Activated CD4-positive, alpha-beta memory T cell treated with anti-CD3 and anti-CD28 coated beads for 36 hours (primary cell): Measurements from ENCODE around the gene GP1BA. TPM values are rescaled to one million over a fixed set of nuclear protein-coding genes. Genes with fewer than 3 reads are reported as not detected.
A peak's percentile ranks its signal among the peaks of the same experiment; 100 is the strongest.

ENCODE experiments used
- CTCF ChIA-PET: fragments of 350-600 bp; sonication (Branson Sonifier 250); formaldehyde crosslinking; loops from one replicate; lab custom pipeline; 2021; ENCODE audit warnings: antibody characterized with exemption, inconsistent platforms; lab: Charles Lee
- POLR2A ChIA-PET: fragments of 350-600 bp; sonication (Branson Sonifier 250); formaldehyde crosslinking; loops from one replicate; lab custom pipeline; 2021; ENCODE audit warnings: antibody characterized with exemption; lab: Charles Lee
- DNase-seq: peaks from one replicate; pipeline ENCODE4 v3.0.0-alpha.2; 2020
- H3K27ac Mint-ChIP-seq: one replicate; pipeline ENCODE4 v1.8.0; 2021; ENCODE audit warnings: mixed read lengths
- H3K27me3 Mint-ChIP-seq: one replicate; pipeline ENCODE4 v1.8.0; 2021; ENCODE audit warnings: mixed read lengths
- H3K36me3 Mint-ChIP-seq: one replicate; pipeline ENCODE4 v1.8.0; 2021; ENCODE audit warnings: mixed read lengths
- H3K4me1 Mint-ChIP-seq: one replicate; pipeline ENCODE4 v1.8.0; 2021; ENCODE audit warnings: low read depth, mixed read lengths
- H3K4me3 Mint-ChIP-seq: one replicate; pipeline ENCODE4 v1.8.0; 2021; ENCODE audit warnings: mild to moderate bottlenecking, mixed read lengths
- H3K9me3 Mint-ChIP-seq: one replicate; pipeline ENCODE4 v1.8.0; 2021; ENCODE audit warnings: mixed read lengths
- intact Hi-C: fragments of 100-400 bp; cut with micrococcal nuclease; formaldehyde crosslinking; loops from one replicate; pipeline ENCODE4 v1.15.1; 2023
- total RNA-seq, 2 experiments: library from RNA; stranded (reverse); gene quantifications; one replicate each; pipeline ENCODE4 v1.2.3, GENCODE V29; 2021

Gene GP1BA
- total RNA-seq, 2 experiments from 2014 or later: not detected

DNA sequence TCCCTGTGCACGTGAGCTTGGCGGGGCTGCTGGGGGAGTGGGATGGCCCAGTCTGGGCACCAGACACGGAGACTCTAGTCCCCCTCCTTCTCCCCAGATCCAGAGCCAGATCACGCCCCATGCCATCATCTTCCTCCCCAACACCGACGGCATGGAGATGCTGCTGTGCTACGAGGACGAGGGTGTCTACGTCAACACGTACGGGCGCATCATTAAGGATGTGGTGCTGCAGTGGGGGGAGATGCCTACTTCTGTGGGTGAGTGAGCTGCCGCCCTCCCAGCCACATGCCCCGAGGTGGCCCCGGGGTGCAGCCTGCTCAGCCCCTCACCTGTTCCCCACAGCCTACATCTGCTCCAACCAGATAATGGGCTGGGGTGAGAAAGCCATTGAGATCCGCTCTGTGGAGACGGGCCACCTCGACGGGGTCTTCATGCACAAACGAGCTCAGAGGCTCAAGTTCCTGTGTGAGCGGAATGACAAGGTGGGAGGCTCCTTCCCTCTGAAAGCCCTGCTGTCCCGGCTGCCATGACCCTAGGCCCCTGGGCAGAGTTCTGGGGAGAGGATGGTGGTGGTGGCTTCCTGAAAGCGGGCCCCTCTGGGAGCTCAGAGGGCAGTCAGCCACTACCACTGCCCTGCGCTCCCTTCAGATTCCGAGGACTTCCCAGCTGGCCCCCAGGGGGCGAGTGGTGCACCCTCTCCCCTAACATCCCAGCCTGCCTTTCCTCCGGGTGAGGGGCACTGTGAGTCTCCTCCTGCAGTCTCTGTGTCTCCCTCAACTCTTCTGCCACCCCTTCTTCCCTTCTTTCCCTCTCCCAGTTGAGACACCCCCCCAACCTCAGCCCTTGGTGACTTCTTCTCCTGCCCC lies 35.5 kb upstream of the GP1BA start:
- Mint-ChIP-seq H3K4me1 (peaks cover 19% of the 10 kb centered on the region), H3K27me3 (peaks cover 1% of the 10 kb centered on the region), H3K27ac (no peak overlapping the region), H3K4me3 (no peak overlapping the region), H3K9me3 (no peaks in the 10 kb centered on the region), H3K36me3 (peaks cover 14% of the 10 kb centered on the region)
- CTCF ChIA-PET: interaction anchor here (1.0 kb wide), 1 partner anchor 106 kb away, joined by 3 read pairs; no protein-coding TSS in a partner anchor
- no peak for DNase-seq
- POLR2A ChIA-PET: no interaction called here
- intact Hi-C loops: no loop called here

DNA sequence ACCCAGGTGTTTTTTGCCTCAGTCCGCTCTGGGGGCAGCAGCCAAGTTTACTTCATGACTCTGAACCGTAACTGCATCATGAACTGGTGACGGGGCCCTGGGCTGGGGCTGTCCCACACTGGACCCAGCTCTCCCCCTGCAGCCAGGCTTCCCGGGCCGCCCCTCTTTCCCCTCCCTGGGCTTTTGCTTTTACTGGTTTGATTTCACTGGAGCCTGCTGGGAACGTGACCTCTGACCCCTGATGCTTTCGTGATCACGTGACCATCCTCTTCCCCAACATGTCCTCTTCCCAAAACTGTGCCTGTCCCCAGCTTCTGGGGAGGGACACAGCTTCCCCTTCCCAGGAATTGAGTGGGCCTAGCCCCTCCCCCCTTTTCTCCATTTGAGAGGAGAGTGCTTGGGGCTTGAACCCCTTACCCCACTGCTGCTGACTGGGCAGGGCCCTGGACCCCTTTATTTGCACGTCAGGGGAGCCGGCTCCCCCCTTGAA lies 34.8 kb upstream of the GP1BA start:
- peaks cover 14% of the 10 kb centered on the region for H3K36me3 Mint-ChIP-seq
- ChIA-PET POLR2A (no interaction called here), CTCF (interaction anchor here (1.0 to 1.4 kb wide), 3 partner anchors 9 to 107 kb away, joined by 3 to 4 read pairs (median 3); no protein-coding TSS in a partner anchor)
- H3K4me1 Mint-ChIP-seq: peaks cover 21% of the 10 kb centered on the region
- intact Hi-C loops: no loop called here
- H3K4me3 Mint-ChIP-seq: no peak overlapping the region
- DNase-seq: no peak
- H3K27me3 Mint-ChIP-seq: peaks cover 1% of the 10 kb centered on the region
- no peaks in the 10 kb centered on the region for H3K9me3 Mint-ChIP-seq
- H3K27ac Mint-ChIP-seq: no peak overlapping the region

DNA sequence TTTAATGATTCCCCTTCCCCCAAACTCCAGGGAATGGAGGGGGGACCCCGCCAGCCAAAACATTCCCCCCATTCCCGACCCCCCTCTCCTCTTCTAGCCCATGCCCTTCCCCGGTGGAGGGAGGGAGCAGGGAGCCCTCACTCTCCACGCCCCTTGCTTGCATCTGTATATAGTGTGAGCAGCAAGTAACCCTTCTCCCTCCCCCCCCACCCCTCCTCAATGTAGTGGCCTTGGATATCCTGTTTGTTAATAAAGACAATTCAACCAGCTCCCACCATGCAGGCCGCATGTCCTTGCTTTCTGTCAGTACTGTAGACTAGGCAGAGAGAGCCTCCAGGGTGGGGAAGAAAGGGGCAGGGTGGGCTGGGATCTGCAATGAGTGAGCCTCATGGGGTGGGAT lies 34.3 kb upstream of the GP1BA start:
- H3K4me3 Mint-ChIP-seq: no peak overlapping the region
- intact Hi-C loops: no loop called here
- ChIA-PET POLR2A (no interaction called here), CTCF (interaction anchor here (1.0 to 1.4 kb wide), 2 partner anchors 10 to 108 kb away, joined by 3 to 4 read pairs; no protein-coding TSS in a partner anchor)
- H3K4me1 Mint-ChIP-seq: peaks cover 27% of the 10 kb centered on the region
- H3K36me3 Mint-ChIP-seq: peaks cover 14% of the 10 kb centered on the region
- no peaks in the 10 kb centered on the region for H3K9me3 Mint-ChIP-seq
- DNase-seq: no peak
- H3K27me3 Mint-ChIP-seq: peaks cover 1% of the 10 kb centered on the region
- H3K27ac Mint-ChIP-seq: no peak overlapping the region

DNA sequence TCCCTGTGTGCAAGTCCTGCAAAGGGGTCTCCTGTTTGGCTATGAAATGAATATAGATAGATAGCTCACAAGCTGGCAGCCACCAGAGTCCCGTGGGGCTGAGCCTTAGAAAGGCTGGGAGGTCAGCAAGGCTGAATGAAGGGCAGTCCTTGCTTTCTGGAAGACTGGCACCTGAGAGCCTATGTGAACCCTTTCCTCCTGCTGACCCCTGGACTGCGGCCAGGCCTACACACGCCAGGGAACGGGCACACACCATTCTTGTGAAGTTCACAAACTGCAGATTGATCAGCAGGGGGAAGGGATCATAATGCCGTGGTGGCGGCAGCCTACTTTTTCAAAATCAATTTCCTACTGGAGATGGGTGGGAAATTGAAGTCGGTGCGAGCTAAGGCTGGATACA lies 33.7 kb upstream of the GP1BA start:
- Mint-ChIP-seq H3K4me3 (peak overlapping the region; percentile 54), H3K27me3 (peaks cover 1% of the 10 kb centered on the region), H3K4me1 (peaks cover 32% of the 10 kb centered on the region), H3K9me3 (no peaks in the 10 kb centered on the region), H3K36me3 (peaks cover 14% of the 10 kb centered on the region), H3K27ac (no peak overlapping the region)
- CTCF ChIA-PET: interaction anchor here (1.0 to 1.4 kb wide), 3 partner anchors 11 to 109 kb away, joined by 3 to 5 read pairs (median 4); partner anchors contain the start of genes RNF167 and SLC25A11
- DNase-seq: no peak
- POLR2A ChIA-PET: interaction anchor here (3.5 kb wide), 1 partner anchor 41 kb away, joined by 15 read pairs; the partner anchor contains the start of genes RNF167 and SLC25A11
- intact Hi-C loops: no loop called here

DNA sequence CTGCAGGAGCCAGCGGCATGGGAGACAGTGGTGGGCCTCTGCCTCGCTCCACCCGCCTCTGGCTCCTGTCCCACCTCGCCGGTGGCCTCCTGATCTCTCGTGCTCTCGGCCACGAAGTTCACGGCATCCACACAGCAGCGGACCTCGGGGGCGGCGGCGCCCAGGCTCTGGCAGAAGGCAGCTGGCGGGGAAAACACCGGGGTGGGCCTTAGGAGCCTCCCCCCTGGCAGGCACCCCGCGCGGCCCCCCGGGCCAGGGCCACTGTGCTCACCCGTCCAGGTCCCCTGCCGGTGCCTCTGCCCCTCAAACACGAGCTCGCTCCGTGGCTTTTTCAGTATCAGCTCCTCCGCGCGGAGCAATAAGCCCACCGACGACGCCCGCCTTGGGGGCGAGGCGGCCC lies 33.1 kb upstream of the GP1BA start:
- peaks cover 36% of the 10 kb centered on the region for H3K4me1 Mint-ChIP-seq
- H3K36me3 Mint-ChIP-seq: peaks cover 14% of the 10 kb centered on the region
- H3K27me3 Mint-ChIP-seq: peaks cover 1% of the 10 kb centered on the region
- DNase-seq: no peak
- intact Hi-C loops: no loop called here
- CTCF ChIA-PET: interaction anchor here (0.6 to 2.1 kb wide), 6 partner anchors 11 to 137 kb away, joined by 4 to 11 read pairs (median 6); partner anchors contain the start of genes RNF167 and SLC25A11
- peak overlapping the region; percentile 54 for H3K4me3 Mint-ChIP-seq
- no peaks in the 10 kb centered on the region for H3K9me3 Mint-ChIP-seq
- POLR2A ChIA-PET: interaction anchor here (0.8 to 3.5 kb wide), 7 partner anchors 41 to 252 kb away, joined by 3 to 15 read pairs (median 3); partner anchors contain the start of genes GLTPD2, PFN1, RNF167 and SLC25A11
- H3K27ac Mint-ChIP-seq: no peak overlapping the region

DNA sequence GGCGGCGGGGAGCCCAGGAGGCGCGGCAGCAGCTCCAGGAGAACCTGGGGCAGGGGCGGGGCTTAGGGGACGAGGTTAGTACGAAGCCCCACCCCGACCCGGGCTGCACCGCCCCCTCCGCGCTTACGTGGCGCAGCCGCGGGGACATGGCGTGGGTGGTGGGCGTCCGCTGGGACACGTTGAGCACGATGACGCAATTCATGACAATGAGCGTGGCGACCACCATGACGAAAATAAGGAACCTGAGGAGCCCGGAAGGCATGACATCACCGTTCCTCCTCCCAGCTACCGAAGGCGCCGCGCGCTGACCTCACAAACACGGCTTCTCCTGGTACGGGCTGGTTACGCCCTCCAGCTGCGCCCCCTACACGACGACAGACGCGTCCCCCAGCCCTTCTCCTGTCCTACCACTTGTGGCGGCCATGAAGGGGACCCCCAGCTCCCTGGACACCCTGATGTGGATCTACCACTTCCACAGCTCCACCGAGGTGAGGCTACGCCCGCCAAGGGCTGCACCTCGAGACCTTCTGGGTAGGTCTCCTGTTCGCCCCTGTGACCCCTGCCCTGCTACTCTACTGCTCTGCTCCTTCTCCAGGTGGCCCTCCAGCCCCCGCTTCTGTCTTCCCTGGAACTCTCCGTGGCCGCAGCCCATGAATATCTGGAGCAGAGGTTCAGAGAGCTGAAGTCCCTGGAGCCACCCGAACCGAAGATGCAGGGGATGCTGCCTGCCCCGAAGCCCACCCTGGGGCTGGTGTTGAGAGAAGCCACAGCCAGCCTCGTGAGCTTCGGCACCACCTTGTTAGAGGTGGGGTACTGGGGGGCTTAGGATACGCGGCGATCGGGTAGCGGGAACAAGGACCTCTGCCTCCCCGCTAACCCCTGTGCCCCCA lies 32.5 kb upstream of the GP1BA start, which contains the start of gene C17orf107:
TSS of gene C17orf107 (plus strand) at position 196 of the 890 bp plus-strand sequence. CDS start at position 423, 227 bp downstream.
- H3K36me3 Mint-ChIP-seq: peaks cover 14% of the 10 kb centered on the region
- POLR2A ChIA-PET: interaction anchor here (0.6 to 3.5 kb wide), 12 partner anchors 40 to 253 kb away, joined by 3 to 15 read pairs (median 3); partner anchors contain the start of genes GLTPD2, MED11, PFN1 and RNF167

DNA sequence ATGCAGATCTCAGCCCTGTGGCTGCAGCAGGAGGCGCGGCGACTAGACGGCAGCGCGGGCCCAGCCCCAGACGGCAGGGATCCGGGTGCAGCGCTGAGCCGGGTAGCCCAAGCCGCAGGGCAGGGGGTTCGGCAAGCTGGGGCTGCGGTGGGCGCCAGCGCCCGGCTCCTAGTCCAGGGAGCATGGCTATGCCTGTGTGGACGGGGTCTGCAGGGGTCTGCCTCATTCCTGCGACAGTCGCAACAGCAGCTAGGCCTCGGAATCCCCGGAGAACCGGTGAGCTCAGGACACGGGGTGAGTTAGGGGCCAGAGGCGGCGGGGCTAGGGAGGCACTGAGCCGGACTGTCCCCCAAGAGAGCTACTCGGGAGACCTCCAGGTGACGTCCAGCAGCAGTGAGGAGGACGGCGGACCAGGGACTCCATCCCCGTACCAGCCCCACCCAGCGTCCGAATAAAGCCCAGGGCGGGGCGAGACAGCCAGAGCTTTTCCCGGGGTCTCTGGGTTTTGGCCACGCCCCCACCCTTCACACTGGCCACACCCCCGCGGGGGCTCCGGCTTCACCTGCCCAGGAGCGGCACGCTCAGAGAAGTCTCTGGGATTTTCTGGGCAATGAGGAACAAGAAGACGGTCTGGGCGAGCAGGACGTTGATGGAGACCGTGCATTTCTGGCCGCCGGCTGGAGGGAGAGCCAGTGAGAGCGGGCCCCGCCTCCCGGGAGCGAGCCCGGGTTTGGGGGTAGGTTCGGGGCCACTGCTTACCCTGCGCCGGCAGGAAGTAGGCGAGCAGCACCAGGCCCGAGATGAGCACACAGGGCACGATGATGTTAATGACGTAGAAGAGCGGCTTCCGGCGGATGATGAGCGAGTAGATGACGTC lies 31.6 kb upstream of the GP1BA start:
- Mint-ChIP-seq H3K9me3 (no peaks in the 10 kb centered on the region), H3K4me3 (peak overlapping the region; percentile 88), H3K27ac (peak overlapping the region; percentile 23), H3K27me3 (peaks cover 1% of the 10 kb centered on the region), H3K4me1 (peaks cover 36% of the 10 kb centered on the region), H3K36me3 (peaks cover 10% of the 10 kb centered on the region)
- DNase-seq: peak; percentile 71
- ChIA-PET CTCF (interaction anchor here (1.1 to 2.1 kb wide), 7 partner anchors 9 to 198 kb away, joined by 3 to 11 read pairs (median 6); partner anchors contain the start of genes ARRB2 and CAMTA2), POLR2A (interaction anchor here (0.7 to 3.5 kb wide), 7 partner anchors 39 to 191 kb away, joined by 3 to 15 read pairs (median 4); partner anchors contain the start of genes GLTPD2, MED11, PFN1 and RNF167)
- intact Hi-C loops: loop anchor here (5.0 kb wide), 1 partner anchor 108 kb away; no protein-coding TSS in a partner anchor

More for the DNA sequence above, 32.5 kb upstream of the GP1BA start, which contains the start of gene C17orf107:
- H3K27me3 Mint-ChIP-seq: peaks cover 1% of the 10 kb centered on the region
- H3K4me3 Mint-ChIP-seq: peak within 1 kb of the TSS; percentile 88
- DNase-seq: peak; percentile 98
- intact Hi-C loops: loop anchor here (5.0 kb wide), 1 partner anchor 107 kb away; no protein-coding TSS in a partner anchor
- peak within 1 kb of the TSS; percentile 77 for H3K27ac Mint-ChIP-seq
- CTCF ChIA-PET: interaction anchor here (0.6 to 2.1 kb wide), 9 partner anchors 10 to 198 kb away, joined by 3 to 11 read pairs (median 5); partner anchors contain the start of genes ARRB2, CAMTA2, RNF167 and SLC25A11
- H3K9me3 Mint-ChIP-seq: no peaks in the 10 kb centered on the region
- peaks cover 36% of the 10 kb centered on the region for H3K4me1 Mint-ChIP-seq

DNA sequence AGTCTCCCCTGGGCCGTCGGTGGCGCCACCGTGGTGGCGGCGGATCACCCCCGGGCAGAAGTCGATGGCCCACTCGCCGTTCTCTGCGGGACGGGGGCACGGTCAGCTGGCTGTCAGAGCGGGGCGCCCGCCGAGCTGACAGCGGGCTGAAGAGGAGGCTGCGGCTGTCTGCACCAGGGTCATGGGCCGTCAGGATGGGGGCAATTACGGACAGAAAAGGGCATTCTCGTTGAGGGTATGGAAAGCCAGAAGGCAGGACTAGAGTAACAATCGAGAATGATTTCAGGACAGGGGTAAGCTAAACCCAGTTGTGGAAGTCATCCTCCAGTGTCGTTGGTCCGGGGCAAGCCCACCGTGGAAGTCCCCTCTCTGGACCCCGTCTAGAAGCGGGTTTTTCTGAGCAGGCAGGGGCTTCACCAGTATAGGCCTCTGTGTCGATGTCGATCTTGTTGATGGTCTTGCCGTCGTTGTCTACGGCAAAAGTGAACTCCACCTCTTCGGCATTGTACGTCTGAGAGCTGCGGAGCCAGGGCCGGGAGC lies 30.9 kb upstream of the GP1BA start:
- H3K4me1 Mint-ChIP-seq: peaks cover 36% of the 10 kb centered on the region
- CTCF ChIA-PET: interaction anchor here (0.6 to 2.1 kb wide), 5 partner anchors 33 to 118 kb away, joined by 3 to 10 read pairs (median 4); partner anchors contain the start of genes GLTPD2 and SPAG7
- peak overlapping the region; percentile 88 for H3K4me3 Mint-ChIP-seq
- peaks cover 4% of the 10 kb centered on the region for H3K36me3 Mint-ChIP-seq
- H3K27ac Mint-ChIP-seq: no peak overlapping the region
- DNase-seq: no peak
- no peaks in the 10 kb centered on the region for H3K9me3 Mint-ChIP-seq
- H3K27me3 Mint-ChIP-seq: peaks cover 1% of the 10 kb centered on the region
- intact Hi-C loops: loop anchor here (5.0 kb wide), 1 partner anchor 109 kb away; no protein-coding TSS in a partner anchor
- POLR2A ChIA-PET: interaction anchor here (1.0 to 3.5 kb wide), 3 partner anchors 39 to 111 kb away, joined by 3 to 15 read pairs (median 13); partner anchors contain the start of genes PFN1, RNF167 and SLC25A11

DNA sequence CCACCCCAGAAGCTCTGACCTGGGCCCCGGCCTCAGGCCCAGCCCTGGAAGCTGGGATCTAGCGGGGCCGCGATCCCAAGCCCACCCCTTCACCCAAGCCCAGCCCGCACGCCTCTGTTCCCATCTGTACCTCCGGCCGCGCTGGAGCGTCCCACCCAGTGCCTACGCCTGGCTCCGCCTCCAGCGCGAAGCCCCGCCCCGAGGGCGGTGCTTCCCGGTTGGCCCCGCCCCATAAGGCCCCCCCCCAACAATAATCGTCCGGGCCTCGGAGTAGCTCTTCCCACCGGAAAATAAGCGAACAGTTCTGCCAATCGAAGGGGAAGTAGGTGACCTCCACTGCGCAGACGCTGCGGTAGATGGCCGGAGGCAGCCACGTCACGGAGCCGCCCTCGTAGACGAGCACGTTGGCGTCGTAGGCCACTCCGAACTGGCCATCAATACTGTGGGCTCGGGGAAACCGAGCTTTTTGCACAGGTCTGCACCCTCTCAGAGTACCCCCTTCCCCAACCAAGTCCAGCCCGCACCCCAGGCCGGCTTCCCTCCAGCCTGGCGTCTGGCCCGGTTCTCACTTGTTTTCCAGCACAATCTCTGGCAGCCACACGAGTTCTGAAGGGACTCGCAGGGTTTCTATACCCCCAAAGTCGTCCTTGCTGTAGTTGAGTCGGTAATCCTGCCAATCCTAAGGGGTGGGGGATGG lies 30.3 kb upstream of the GP1BA start:
- DNase-seq: no peak
- CTCF ChIA-PET: interaction anchor here (0.6 to 2.1 kb wide), 7 partner anchors 23 to 161 kb away, joined by 3 to 8 read pairs (median 4); partner anchors contain the start of genes GLTPD2 and SPAG7
- no peak overlapping the region for H3K27ac Mint-ChIP-seq

More for the DNA sequence above, 30.3 kb upstream of the GP1BA start:
- Mint-ChIP-seq H3K4me1 (peaks cover 36% of the 10 kb centered on the region), H3K9me3 (no peaks in the 10 kb centered on the region), H3K27me3 (peaks cover 1% of the 10 kb centered on the region), H3K36me3 (peaks cover 4% of the 10 kb centered on the region), H3K4me3 (no peak overlapping the region)
- POLR2A ChIA-PET: interaction anchor here (1.0 to 3.5 kb wide), 3 partner anchors 38 to 111 kb away, joined by 3 to 15 read pairs (median 13); partner anchors contain the start of genes PFN1, RNF167 and SLC25A11
- intact Hi-C loops: loop anchor here (2.0 to 5.0 kb wide), 2 partner anchors 39 to 109 kb away; partner anchors contain the start of genes RNF167 and SLC25A11
